Mesodermal cell (in vitro differentiated cells): ENCODE data around the gene SPAST. TPM values are rescaled to one million over a fixed set of nuclear protein-coding genes. Genes with fewer than 3 reads are reported as not detected.
"Not testable (repeated sequence)": the region's sequence is repeated elsewhere in the genome, so short reads cannot be mapped to it uniquely, and the experiment has no call there.

Experiments
- H3K27ac ChIP-seq: 2 replicates; pipeline ENCODE4 v1.7.0; 2013; ENCODE audit warnings: mild to moderate bottlenecking, low read depth, low read length, moderate library complexity; ENCODE audit not compliant: severe bottlenecking
- H3K36me3 ChIP-seq: 2 replicates; pipeline ENCODE4 v1.7.1; 2013; ENCODE audit warnings: mild to moderate bottlenecking, low read length, moderate library complexity; ENCODE audit not compliant: control insufficient read depth, insufficient read depth
- H3K4me1 ChIP-seq: one replicate; pipeline ENCODE4 v1.7.1; 2013; ENCODE audit warnings: mild to moderate bottlenecking, low read length; ENCODE audit not compliant: insufficient read depth, control insufficient read depth, poor library complexity, severe bottlenecking
- H3K4me3 ChIP-seq: 2 replicates; pipeline ENCODE4 v1.7.0; 2013; ENCODE audit warnings: low read length, control low read depth, mild to moderate bottlenecking; ENCODE audit not compliant: insufficient read depth, poor library complexity, severe bottlenecking; ENCODE audit errors: extremely low read depth
- H3K9me3 ChIP-seq: 2 replicates; pipeline ENCODE4 v1.7.1; 2013; ENCODE audit warnings: mild to moderate bottlenecking, low read length, moderate library complexity; ENCODE audit not compliant: control insufficient read depth
- WGBS, 2 experiments: methylation state at CpG; one replicate each; pipeline ENCODE4 v1.1.5; 2013; ENCODE audit warnings: missing lambda C conversion rate in 2 of 2; ENCODE audit not compliant: insufficient coverage in 2 of 2; 5-methylcytosine and 5-hydroxymethylcytosine counted together
- polyA plus RNA-seq, 2 experiments: library from polyadenylated mRNA; stranded (reverse); fragments of 50-300 nt; gene quantifications; one replicate each; pipeline ENCODE4 v1.2.3, GENCODE V29; 2013

Gene SPAST
- 23.4 TPM for polyA plus RNA-seq (2013, experiment 1 of 2)
- polyA plus RNA-seq (2013, experiment 2 of 2) = 21.4 TPM

- Histone ChIP-seq H3K4me1 (peaks cover 7% of the 10 kb centered on the region), H3K4me3 (peak within 1 kb of the TSS; percentile 68), H3K27ac (peak within 1 kb of the TSS; percentile 90), H3K9me3 (no peaks in the 10 kb centered on the region), H3K36me3 (no peaks in the 10 kb centered on the region)
- 0 to 1% methylated on average over 33 to 50 of the region's 79 CpGs for WGBS, 2 experiments
Observed at GRCh38 chr2:32063310-32064020, at the start of gene SPAST. SPAST (plus strand) TSS chr2:32063556; CDS start chr2:32063832, 276 bp downstream.

GRCh38 chr2:32018789-32019482 is 44.4 kb upstream of the SPAST start:
- H3K4me3 ChIP-seq, H3K4me1 ChIP-seq, H3K27ac ChIP-seq, H3K9me3 ChIP-seq: not testable (repeated sequence)
- peaks cover 46% of the 10 kb centered on the region for H3K36me3 ChIP-seq
- 91 to 98% methylated on average over 4 to 7 of the region's 9 CpGs for WGBS, 2 experiments

GRCh38 chr2:32034198-32034887 is 29.0 kb upstream of the SPAST start:
- not testable (repeated sequence) for H3K4me1 ChIP-seq, H3K4me3 ChIP-seq, H3K27ac ChIP-seq, H3K9me3 ChIP-seq
- peaks cover 45% of the 10 kb centered on the region for H3K36me3 ChIP-seq
- WGBS, 2 experiments = 98 to 100% methylated on average over 6 to 8 of the region's 8 CpGs

- no peaks in the 10 kb centered on the region for H3K4me1 ChIP-seq
- no peaks in the 10 kb centered on the region for H3K9me3 ChIP-seq
- H3K36me3 ChIP-seq = peaks cover 31% of the 10 kb centered on the region
- peak within 1 kb of the TSS; percentile 86 for H3K27ac ChIP-seq
- 0% methylated on average over 29 to 35 of the region's 43 CpGs for WGBS, 2 experiments
- peak within 1 kb of the TSS; percentile 89 for H3K4me3 ChIP-seq
Observed at GRCh38 chr2:32039447-32040219, 23.7 kb upstream of the SPAST start, which contains the start of gene DPY30. DPY30 (minus strand) TSS chr2:32039805; CDS start chr2:32039456, 349 bp downstream.

GRCh38 chr2:32043561-32043960 is 19.8 kb upstream of the SPAST start:
- H3K4me1 ChIP-seq = no peaks in the 10 kb centered on the region
- 82 to 89% methylated on average over 3 of the region's 7 CpGs for WGBS, 2 experiments
- no peaks in the 10 kb centered on the region for H3K9me3 ChIP-seq
- H3K36me3 ChIP-seq = no peaks in the 10 kb centered on the region
- H3K27ac ChIP-seq = no peak overlapping the region
- no peak overlapping the region for H3K4me3 ChIP-seq

GRCh38 chr2:32051836-32052439 is 11.4 kb upstream of the SPAST start:
- no peaks in the 10 kb centered on the region for H3K9me3 ChIP-seq
- WGBS, 2 experiments = 91 to 99% methylated on average over 5 to 7 of the region's 11 CpGs
- no peak overlapping the region for H3K4me3 ChIP-seq
- H3K4me1 ChIP-seq = no peaks in the 10 kb centered on the region
- no peaks in the 10 kb centered on the region for H3K36me3 ChIP-seq
- H3K27ac ChIP-seq = no peak overlapping the region

GRCh38 chr2:32054583-32054982 is 8.8 kb upstream of the SPAST start:
- not testable (repeated sequence) for H3K4me3 ChIP-seq, H3K27ac ChIP-seq, H3K36me3 ChIP-seq, H3K9me3 ChIP-seq, H3K4me1 ChIP-seq
- no CpG with 5 or more reads among the region's 3 CpGs for WGBS, 2 experiments

- peaks cover 3% of the 10 kb centered on the region for H3K4me1 ChIP-seq
- no CpG with 5 or more reads among the region's 2 CpGs for WGBS, 2 experiments
- H3K9me3 ChIP-seq = no peaks in the 10 kb centered on the region
- H3K27ac ChIP-seq = no peak overlapping the region
- H3K4me3 ChIP-seq = no peak overlapping the region
- no peaks in the 10 kb centered on the region for H3K36me3 ChIP-seq
Observed at GRCh38 chr2:32058130-32058529, 5.2 kb upstream of the SPAST start.

GRCh38 chr2:32060266-32060665 is 3.1 kb upstream of the SPAST start:
- no CpG with 5 or more reads among the region's 2 CpGs for WGBS, 2 experiments
- Histone ChIP-seq H3K27ac (no peak overlapping the region), H3K9me3 (no peaks in the 10 kb centered on the region)

GRCh38 chr2:32061430-32061829 is 1.9 kb upstream of the SPAST start:
- Histone ChIP-seq H3K36me3 (no peaks in the 10 kb centered on the region), H3K4me1 (peaks cover 10% of the 10 kb centered on the region), H3K27ac (no peak overlapping the region), H3K4me3 (no peak overlapping the region), H3K9me3 (no peaks in the 10 kb centered on the region)
- WGBS, 2 experiments = 91 to 97% methylated on average over 7 to 8 of the region's 8 CpGs

More at GRCh38 chr2:32060266-32060665, 3.1 kb upstream of the SPAST start:
- no peaks in the 10 kb centered on the region for H3K36me3 ChIP-seq
- H3K4me1 ChIP-seq = peaks cover 10% of the 10 kb centered on the region
- no peak overlapping the region for H3K4me3 ChIP-seq
